Loucy (cell line): Measurements from ENCODE around the gene PABPN1L.

Experiments used
- H2AFZ ChIP-seq: fragments of 200-600 bp; sonication (generic); 2 replicates; pipeline ENCODE4 v1.6.0; 2016; ENCODE audit warnings: antibody characterized with exemption, mild to moderate bottlenecking, low read length, moderate library complexity
- H3F3A ChIP-seq: fragments of 200-600 bp; 2 replicates; pipeline ENCODE4 v1.6.0; 2016; ENCODE audit warnings: antibody characterized with exemption, low read depth, mild to moderate bottlenecking
- H3K27me3 ChIP-seq: fragments of 200-600 bp; sonication (generic); 2 replicates; pipeline ENCODE4 v1.6.1; 2014; ENCODE audit warnings: low read length, mild to moderate bottlenecking; ENCODE audit not compliant: insufficient read depth, poor library complexity, severe bottlenecking
- H3K36me3 ChIP-seq: fragments of 200-600 bp; sonication (generic); 2 replicates; pipeline ENCODE4 v1.6.1; 2016; ENCODE audit warnings: low read length; ENCODE audit not compliant: insufficient read depth
- H3K4me1 ChIP-seq: fragments of 200-600 bp; sonication (generic); 2 replicates; pipeline ENCODE4 v1.5.1; 2014; ENCODE audit warnings: low read length, mild to moderate bottlenecking; ENCODE audit not compliant: insufficient read depth, poor library complexity, severe bottlenecking
- H3K4me2 ChIP-seq: fragments of 200-600 bp; sonication (generic); 2 replicates; pipeline ENCODE4 v1.6.0; 2014; ENCODE audit warnings: antibody characterized with exemption, low read length, low read depth, mild to moderate bottlenecking; ENCODE audit not compliant: poor library complexity, severe bottlenecking
- H3K4me3 ChIP-seq: fragments of 200-600 bp; sonication (generic); 2 replicates; pipeline ENCODE4 v1.5.1; 2014; ENCODE audit warnings: low read length, mild to moderate bottlenecking, mixed read lengths; ENCODE audit not compliant: poor library complexity, severe bottlenecking
- H3K79me2 ChIP-seq: fragments of 200-600 bp; sonication (generic); 2 replicates; pipeline ENCODE4 v1.6.1; 2014; ENCODE audit warnings: low read length; ENCODE audit not compliant: insufficient read depth
- H3K9ac ChIP-seq: fragments of 200-600 bp; sonication (generic); 2 replicates; pipeline ENCODE4 v1.6.0; 2014; ENCODE audit warnings: mild to moderate bottlenecking, low read depth, low read length, moderate library complexity; ENCODE audit not compliant: poor library complexity, severe bottlenecking
- H3K9me2 ChIP-seq: fragments of 200-600 bp; sonication (generic); replicated peaks from 2 replicates; pipeline ENCODE4 v1.6.1; 2016; ENCODE audit warnings: low read depth, low read length, mixed read lengths
- H3K9me3 ChIP-seq: fragments of 200-600 bp; sonication (generic); 2 replicates; pipeline ENCODE4 v1.6.1; 2014; ENCODE audit warnings: mild to moderate bottlenecking, antibody characterized with exemption, low read length, low read depth; ENCODE audit not compliant: insufficient read depth
- H4K20me1 ChIP-seq: fragments of 200-600 bp; sonication (generic); 2 replicates; pipeline ENCODE4 v1.6.0; 2014; ENCODE audit warnings: antibody characterized with exemption, low read length, mild to moderate bottlenecking; ENCODE audit not compliant: insufficient read depth, poor library complexity, severe bottlenecking
- EZH2phosphoT487 ChIP-seq: fragments of 200-600 bp; IDR thresholded peaks from 2 replicates; pipeline ENCODE4 v1.6.1; 2018; ENCODE audit warnings: antibody characterized with exemption, mild to moderate bottlenecking, moderate library complexity, borderline replicate concordance
- TF ChIP-seq, protein P1 (sequence below): fragments of 200-600 bp; sonication (generic); conservative IDR thresholded peaks from 2 replicates; pipeline ENCODE4 v1.5.1; 2014; ENCODE audit warnings: mild to moderate bottlenecking, antibody characterized with exemption, low read length

PABPN1L gene

DNA sequence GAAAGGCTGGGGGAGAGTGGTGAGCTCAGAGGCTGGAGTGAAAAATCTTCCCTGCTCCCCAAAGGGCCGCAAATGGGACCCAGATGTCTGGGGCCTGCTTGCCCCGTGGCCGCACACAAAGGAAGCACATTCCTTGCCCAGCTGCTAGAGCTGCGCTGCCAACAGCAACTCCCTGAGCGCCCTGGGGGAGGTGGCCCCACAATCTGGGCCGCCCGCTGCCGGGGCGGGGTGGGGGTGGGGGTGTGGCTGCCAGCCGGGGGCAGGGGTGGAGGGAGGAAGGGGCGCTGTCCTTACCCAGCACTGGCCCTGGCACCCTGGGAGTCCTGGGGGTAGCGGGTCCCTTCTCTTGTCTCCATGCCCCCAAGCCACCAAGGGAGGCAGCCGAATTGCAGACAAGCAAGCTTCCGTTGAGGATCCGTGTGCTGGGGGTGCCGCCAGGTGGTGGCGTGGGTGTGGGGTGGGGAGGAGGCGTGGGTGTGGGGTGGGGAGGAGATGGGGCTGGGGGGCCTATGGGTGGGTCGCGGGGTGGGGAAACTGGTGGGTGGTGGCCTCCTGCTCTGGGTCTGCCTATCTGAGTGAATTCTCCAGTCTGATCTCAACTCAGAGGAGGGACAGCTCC lies 48.4 kb upstream of the PABPN1L start:
- Histone ChIP-seq H4K20me1 (peaks cover 49% of the 10 kb centered on the region), H3K36me3 (peaks cover 25% of the 10 kb centered on the region; the same call in 1 of the 2 replicates), H3F3A (no peaks in the 10 kb centered on the region), H3K27me3 (no peaks in the 10 kb centered on the region), H3K9me2 (no peaks in the 10 kb centered on the region), H3K4me1 (no peaks in the 10 kb centered on the region), H3K9ac (no peak overlapping the region), H3K4me2 (no peak overlapping the region), H2AFZ (no peak overlapping the region), H3K4me3 (no peak overlapping the region), H3K9me3 (no peaks in the 10 kb centered on the region), H3K79me2 (peaks cover 81% of the 10 kb centered on the region; the same call in 1 of the 2 replicates)
- TF ChIP-seq EZH2phosphoT487 = no peak
- TF ChIP-seq, protein P1, sequence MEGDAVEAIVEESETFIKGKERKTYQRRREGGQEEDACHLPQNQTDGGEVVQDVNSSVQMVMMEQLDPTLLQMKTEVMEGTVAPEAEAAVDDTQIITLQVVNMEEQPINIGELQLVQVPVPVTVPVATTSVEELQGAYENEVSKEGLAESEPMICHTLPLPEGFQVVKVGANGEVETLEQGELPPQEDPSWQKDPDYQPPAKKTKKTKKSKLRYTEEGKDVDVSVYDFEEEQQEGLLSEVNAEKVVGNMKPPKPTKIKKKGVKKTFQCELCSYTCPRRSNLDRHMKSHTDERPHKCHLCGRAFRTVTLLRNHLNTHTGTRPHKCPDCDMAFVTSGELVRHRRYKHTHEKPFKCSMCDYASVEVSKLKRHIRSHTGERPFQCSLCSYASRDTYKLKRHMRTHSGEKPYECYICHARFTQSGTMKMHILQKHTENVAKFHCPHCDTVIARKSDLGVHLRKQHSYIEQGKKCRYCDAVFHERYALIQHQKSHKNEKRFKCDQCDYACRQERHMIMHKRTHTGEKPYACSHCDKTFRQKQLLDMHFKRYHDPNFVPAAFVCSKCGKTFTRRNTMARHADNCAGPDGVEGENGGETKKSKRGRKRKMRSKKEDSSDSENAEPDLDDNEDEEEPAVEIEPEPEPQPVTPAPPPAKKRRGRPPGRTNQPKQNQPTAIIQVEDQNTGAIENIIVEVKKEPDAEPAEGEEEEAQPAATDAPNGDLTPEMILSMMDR = no peak

DNA sequence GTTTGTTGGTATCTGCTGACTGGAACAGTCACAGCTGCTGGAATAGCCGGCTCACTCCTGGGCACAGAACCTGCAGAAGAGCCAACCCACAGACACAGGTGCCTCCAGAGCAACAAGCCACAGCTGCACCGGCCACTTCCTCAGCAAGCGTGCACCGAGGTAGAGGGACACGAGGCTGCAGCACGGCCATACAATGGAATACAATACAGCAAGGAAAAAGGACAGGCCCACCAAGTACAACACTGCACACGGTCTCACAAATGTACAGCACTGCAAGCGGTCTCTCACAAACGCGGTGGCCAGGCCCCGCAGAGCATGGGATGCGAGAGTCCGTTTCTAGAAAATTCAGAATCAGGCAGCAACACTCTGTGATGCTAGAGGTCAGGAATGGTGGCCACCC lies 47.4 kb upstream of the PABPN1L start:
- no peaks in the 10 kb centered on the region for H3K9me3 ChIP-seq
- H3K4me1 ChIP-seq = no peaks in the 10 kb centered on the region
- TF ChIP-seq, protein P1 = no peak
- no peak for TF ChIP-seq EZH2phosphoT487
- peaks cover 51% of the 10 kb centered on the region for H4K20me1 ChIP-seq
- no peak overlapping the region for H3K4me2 ChIP-seq
- H2AFZ ChIP-seq = no peak overlapping the region
- H3K9ac ChIP-seq = no peak overlapping the region
- peaks cover 18% of the 10 kb centered on the region; the same call in 1 of the 2 replicates for H3K36me3 ChIP-seq
- H3F3A ChIP-seq = no peaks in the 10 kb centered on the region
- H3K4me3 ChIP-seq = no peak overlapping the region
- H3K9me2 ChIP-seq = no peaks in the 10 kb centered on the region
- H3K79me2 ChIP-seq = peaks cover 83% of the 10 kb centered on the region; the same call in 1 of the 2 replicates
- no peaks in the 10 kb centered on the region for H3K27me3 ChIP-seq

DNA sequence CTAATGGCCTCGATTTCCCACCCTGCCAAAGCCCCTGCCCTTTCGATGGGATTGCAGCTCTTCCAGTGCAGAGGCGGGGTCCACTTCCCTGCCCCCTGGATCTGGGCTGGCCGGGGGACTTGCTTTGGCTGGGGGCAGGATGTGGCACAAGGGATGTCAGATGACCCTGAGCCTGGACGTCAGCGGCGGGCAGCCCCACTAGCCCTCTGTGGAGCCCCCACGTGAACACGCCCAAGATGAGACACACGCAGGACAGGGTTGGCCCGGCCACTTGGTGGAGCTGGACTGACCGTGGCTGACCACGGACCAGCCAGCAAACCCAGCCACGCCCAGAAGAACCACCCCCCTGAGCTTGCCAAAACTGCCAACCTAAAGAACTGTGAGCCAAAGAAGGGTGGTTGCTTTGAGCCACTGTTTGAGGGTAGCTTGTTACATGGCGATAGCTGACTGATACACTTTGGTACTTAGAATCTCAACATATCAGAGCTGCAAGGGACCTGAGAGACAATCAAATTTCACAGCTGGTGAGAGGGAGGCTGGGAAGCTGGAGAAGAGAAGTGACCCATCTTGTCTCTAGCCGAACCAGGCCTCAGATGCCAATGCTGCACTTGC lies 46.6 kb upstream of the PABPN1L start:
- Histone ChIP-seq H2AFZ (no peak overlapping the region), H3K9me2 (no peaks in the 10 kb centered on the region), H3K9me3 (no peaks in the 10 kb centered on the region), H3F3A (no peaks in the 10 kb centered on the region), H3K79me2 (peaks cover 84% of the 10 kb centered on the region; the same call in 1 of the 2 replicates), H3K4me3 (no peak overlapping the region), H4K20me1 (peaks cover 52% of the 10 kb centered on the region), H3K4me1 (no peaks in the 10 kb centered on the region), H3K4me2 (no peak overlapping the region), H3K36me3 (peaks cover 18% of the 10 kb centered on the region; the same call in 1 of the 2 replicates), H3K27me3 (no peaks in the 10 kb centered on the region), H3K9ac (no peak overlapping the region)
- TF ChIP-seq, protein P1 = no peak
- TF ChIP-seq EZH2phosphoT487 = no peak
